Non-pigmented ciliary epithelial cell (primary cell): Measurements from ENCODE around the gene ZNF133.
"Not testable (repeated sequence)": the region's sequence is repeated elsewhere in the genome, so short reads cannot be mapped to it uniquely, and the experiment has no call there.

Source experiments
- DNase-seq: peaks from one replicate; pipeline ENCODE4 v3.0.0-alpha.2; 2010; ENCODE audit warnings: low read depth

The ZNF133 gene

GRCh38 chr20:18284805-18285533, 3.4 kb upstream of the ZNF133 start:
- no peak for DNase-seq

- DNase-seq: no peak
Observed at GRCh38 chr20:18287546-18287914, 797 bp upstream of the ZNF133 start.

- DNase-seq: no peak
Observed at GRCh38 chr20:18288749-18289267, 481 bp downstream of the ZNF133 start.

GRCh38 chr20:18289306-18289705, 979 bp downstream of the ZNF133 start:
- no peak for DNase-seq

GRCh38 chr20:18299364-18299763, 11.0 kb downstream of the ZNF133 start:
- no peak for DNase-seq

- DNase-seq: no peak
Observed at GRCh38 chr20:18304618-18305017, 16.3 kb downstream of the ZNF133 start.

- no peak for DNase-seq
Observed at GRCh38 chr20:18307301-18307700, 19.0 kb downstream of the ZNF133 start.

GRCh38 chr20:18310051-18310450, 21.7 kb downstream of the ZNF133 start:
- DNase-seq: no peak

- no peak for DNase-seq
Observed at GRCh38 chr20:18310592-18310991, 22.3 kb downstream of the ZNF133 start.

- DNase-seq: no peak
Observed at GRCh38 chr20:18312723-18313122, 24.4 kb downstream of the ZNF133 start.

GRCh38 chr20:18313411-18313810, 25.1 kb downstream of the ZNF133 start:
- DNase-seq: no peak

- peak; percentile 55 for DNase-seq
Observed at GRCh38 chr20:18314786-18315406, 26.6 kb downstream of the ZNF133 start.

GRCh38 chr20:18316166-18316565, 27.8 kb downstream of the ZNF133 start:
- DNase-seq: no peak

- DNase-seq: no peak
Observed at GRCh38 chr20:18321316-18321715, 33.0 kb downstream of the ZNF133 start.

- no peak for DNase-seq
Observed at GRCh38 chr20:18321976-18322950, 33.9 kb downstream of the ZNF133 start.

- DNase-seq: no peak
Observed at GRCh38 chr20:18323705-18324104, 35.4 kb downstream of the ZNF133 start.

GRCh38 chr20:18324596-18325089, 36.3 kb downstream of the ZNF133 start:
- no peak for DNase-seq

- no peak for DNase-seq
Observed at GRCh38 chr20:18326990-18327389, 38.7 kb downstream of the ZNF133 start.

GRCh38 chr20:18331694-18332093, 43.4 kb downstream of the ZNF133 start:
- no peak for DNase-seq

- not testable (repeated sequence) for DNase-seq
Observed at GRCh38 chr20:18349749-18350148, 61.4 kb downstream of the ZNF133 start.

- DNase-seq: no peak
Observed at GRCh38 chr20:18359854-18360253, 71.5 kb downstream of the ZNF133 start.

GRCh38 chr20:18360635-18361034, 72.3 kb downstream of the ZNF133 start:
- no peak for DNase-seq
